Measurements from ENCODE around the gene WWC1.

WWC1 gene

GRCh38 chr5:168360521-168361285 lies 69.3 kb downstream of the WWC1 start:
- no peak for DNase-seq

- no peak for DNase-seq
Observed at GRCh38 chr5:168362097-168362885, 70.8 kb downstream of the WWC1 start.

GRCh38 chr5:168364151-168364661 lies 72.8 kb downstream of the WWC1 start:
- no peak for DNase-seq

GRCh38 chr5:168364750-168365550 lies 73.5 kb downstream of the WWC1 start:
- peak in 9 of 56 donors; percentile 2 to 22 (median 12) for DNase-seq

- peak in 3 of 56 donors; percentile 13 to 42 (median 17) for DNase-seq
Observed at GRCh38 chr5:168365581-168366081, 74.2 kb downstream of the WWC1 start.

GRCh38 chr5:168366116-168366515 lies 74.7 kb downstream of the WWC1 start:
- DNase-seq: no peak

GRCh38 chr5:168368854-168369253 lies 77.4 kb downstream of the WWC1 start:
- no peak for DNase-seq

GRCh38 chr5:168370831-168371230 lies 79.4 kb downstream of the WWC1 start:
- DNase-seq: no peak

GRCh38 chr5:168372356-168372946 lies 81.0 kb downstream of the WWC1 start:
- no peak for DNase-seq

GRCh38 chr5:168374532-168374931 lies 83.1 kb downstream of the WWC1 start:
- DNase-seq: no peak

GRCh38 chr5:168375214-168375613 lies 83.8 kb downstream of the WWC1 start:
- DNase-seq: no peak

GRCh38 chr5:168377525-168377924 lies 86.1 kb downstream of the WWC1 start:
- no peak for DNase-seq

- DNase-seq: no peak
Observed at GRCh38 chr5:168378741-168379140, 87.3 kb downstream of the WWC1 start.

GRCh38 chr5:168382421-168382820 lies 91.0 kb downstream of the WWC1 start:
- no peak for DNase-seq

GRCh38 chr5:168390491-168390890 lies 99.0 kb downstream of the WWC1 start:
- no peak for DNase-seq

GRCh38 chr5:168393773-168394172 lies 102.3 kb downstream of the WWC1 start:
- no peak for DNase-seq

GRCh38 chr5:168400429-168401220 lies 109.2 kb downstream of the WWC1 start:
- DNase-seq: no peak

- no peak for DNase-seq
Observed at GRCh38 chr5:168401226-168401625, 109.8 kb downstream of the WWC1 start.

GRCh38 chr5:168401880-168402279 lies 110.4 kb downstream of the WWC1 start:
- DNase-seq: no peak

- peak in 15 of 56 donors; percentile 9 to 49 (median 18) for DNase-seq
Observed at GRCh38 chr5:168404365-168404764, 112.9 kb downstream of the WWC1 start.
